HCT116 (cell line): ENCODE data around the gene CCDC102B. TPM values are rescaled to one million over a fixed set of nuclear protein-coding genes. Genes with fewer than 3 reads are reported as not detected.

ENCODE experiments used
- ATAC-seq: fragments of 200-7000 bp; cut with Tn5 transposase; 2 replicates; pipeline ENCODE4 v1.9.1; 2020; ENCODE audit warnings: mild to moderate bottlenecking, moderate library complexity
- BruUV-seq: library from RNA; stranded (reverse); fragments of 400-500 nt; replicated peaks from 2 replicates; lab custom pipeline; 2021; lab: Mats Ljungman, UMichigan
- CTCF ChIA-PET: fragments of 300-600 bp; sonication (Branson Sonifier 250); formaldehyde crosslinking; loops from one replicate; lab custom pipeline; 2021; ENCODE audit warnings: antibody characterized with exemption; lab: Charles Lee
- POLR2A ChIA-PET: fragments of 300-600, 350-600 bp; sonication (Branson Sonifier 250); formaldehyde crosslinking; loops from one replicate; lab custom pipeline; 2021; ENCODE audit warnings: antibody characterized with exemption; lab: Charles Lee
- RAD21 ChIA-PET, 2 experiments: fragments of 300-600 bp; sonication (Branson Sonifier 250); formaldehyde crosslinking; loops; one replicate each; lab custom pipeline; 2023; ENCODE audit warnings: low total read pairs in 2 of 2; ENCODE audit not compliant: uncharacterized antibody in 2 of 2, unreplicated experiment in 2 of 2, low non-redundant PET in 1 of 2; lab: Charles Lee
- DNase-seq: peaks from one replicate; pipeline ENCODE4 v3.0.0-alpha.2; 2010; ENCODE audit warnings: low read depth, low spot score
- H2AFZ ChIP-seq: fragments of 200-600 bp; shearing (Covaris generic), sonication (generic); 2 replicates; pipeline ENCODE4 v1.6.1; 2017; ENCODE audit warnings: low read depth, mixed run types, mixed read lengths, antibody characterized with exemption, low read length; ENCODE audit not compliant: poor library complexity, severe bottlenecking
- H3K27ac ChIP-seq: 2 replicates; pipeline ENCODE4 v1.5.1; 2012; ENCODE audit warnings: low read depth, low read length
- H3K27me3 ChIP-seq: fragments of 200-600 bp; sonication (generic); 2 replicates; pipeline ENCODE4 v1.6.1; 2016; ENCODE audit warnings: mixed run types, low read length, mixed read lengths; ENCODE audit not compliant: insufficient read depth
- H3K36me3 ChIP-seq, 2 experiments: fragments of 200-500 bp in 1 of 2; fragments of 200-600 bp in 1 of 2; sonication (Bioruptor generic) in 1 of 2; sonication (generic) in 1 of 2; 2 replicates each; pipeline versions ENCODE4 v1.5.1 to v1.6.1; 2014 to 2016; ENCODE audit warnings: low read length in 2 of 2, inconsistent platforms in 1 of 2, mixed read lengths in 1 of 2, mixed run types in 1 of 2; ENCODE audit not compliant: insufficient read depth in 2 of 2, control insufficient read depth in 1 of 2
- H3K4me1 ChIP-seq, 2 experiments: fragments of 200-600 bp in 1 of 2; sonication (generic) in 1 of 2; 2 replicates each; pipeline versions ENCODE4 v1.5.1 to v1.6.1; 2012 to 2017; ENCODE audit warnings: low read length in 2 of 2, inconsistent platforms in 1 of 2, mild to moderate bottlenecking in 1 of 2, mixed read lengths in 1 of 2, mixed run types in 1 of 2, moderate library complexity in 1 of 2; ENCODE audit not compliant: insufficient read depth in 2 of 2, control insufficient read depth in 1 of 2
- H3K4me2 ChIP-seq: fragments of 200-600 bp; sonication (generic); 2 replicates; pipeline ENCODE4 v1.6.1; 2017; ENCODE audit warnings: mixed run types, low read length, mixed read lengths
- H3K4me3 ChIP-seq, 2 experiments: fragments of 200-600 bp in 1 of 2; sonication (generic) in 1 of 2; replicated peaks in 1 of 2; 2 replicates each; pipeline ENCODE4 v1.5.1; 2011 to 2016; ENCODE audit warnings: low read length in 2 of 2, control low read depth in 1 of 2, low read depth in 1 of 2, mild to moderate bottlenecking in 1 of 2, mixed read lengths in 1 of 2, mixed run types in 1 of 2
- H3K79me2 ChIP-seq: fragments of 200-600 bp; sonication (generic); 2 replicates; pipeline ENCODE4 v1.6.1; 2017; ENCODE audit warnings: mild to moderate bottlenecking, mixed run types, low read length, moderate library complexity, mixed read lengths; ENCODE audit not compliant: insufficient read depth
- H3K9ac ChIP-seq: fragments of 200-600 bp; sonication (generic); 2 replicates; pipeline ENCODE4 v1.6.1; 2016; ENCODE audit warnings: low read length, mixed read lengths
- H3K9me2 ChIP-seq: fragments of 200-600 bp; sonication (generic), shearing (Covaris generic); 2 replicates; pipeline ENCODE4 v1.6.1; 2017; ENCODE audit warnings: mixed run types, mild to moderate bottlenecking, moderate library complexity; ENCODE audit not compliant: insufficient read depth
- H3K9me3 ChIP-seq, 2 experiments: fragments of 200-500 bp in 1 of 2; fragments of 200-600 bp in 1 of 2; sonication (Bioruptor generic) in 1 of 2; sonication (generic) in 1 of 2; 2 replicates each; pipeline ENCODE4 v1.6.1; 2014 to 2017; ENCODE audit warnings: low read length in 2 of 2, mixed read lengths in 2 of 2, inconsistent platforms in 1 of 2, low read depth in 1 of 2, mild to moderate bottlenecking in 1 of 2, mixed run types in 1 of 2, moderate library complexity in 1 of 2; ENCODE audit not compliant: control insufficient read depth in 1 of 2, insufficient read depth in 1 of 2
- H4K20me1 ChIP-seq: fragments of 200-600 bp; sonication (generic), shearing (Covaris generic); 2 replicates; pipeline ENCODE4 v1.6.1; 2017; ENCODE audit warnings: mixed run types, mild to moderate bottlenecking, moderate library complexity; ENCODE audit not compliant: insufficient read depth
- CBX3 ChIP-seq: IDR thresholded peaks from 2 replicates; pipeline ENCODE4 v1.6.1; 2012; ENCODE audit warnings: low read depth
- CEBPB ChIP-seq: IDR thresholded peaks from 2 replicates; pipeline ENCODE4 v1.6.1; 2012; ENCODE audit warnings: low read depth
- EGR1 ChIP-seq: IDR thresholded peaks from 2 replicates; pipeline ENCODE4 v1.6.1; 2012; ENCODE audit warnings: low read depth
- EZH2 ChIP-seq: fragments of 200-600 bp; sonication (generic); IDR thresholded peaks from 2 replicates; pipeline ENCODE4 v1.6.1; 2017; ENCODE audit warnings: antibody characterized with exemption, mixed run types
- FOSL1 ChIP-seq: IDR thresholded peaks from 2 replicates; pipeline ENCODE4 v1.6.1; 2012; ENCODE audit warnings: low read depth
- JUND ChIP-seq: IDR thresholded peaks from 2 replicates; pipeline ENCODE4 v1.6.1; 2012
- POLR2A ChIP-seq: IDR thresholded peaks from 2 replicates; pipeline ENCODE4 v1.7.0; 2011; ENCODE audit warnings: borderline replicate concordance; ENCODE audit not compliant: insufficient read depth, insufficient read length; ENCODE audit errors: extremely low read depth
- POLR2AphosphoS5 ChIP-seq: IDR thresholded peaks from 2 replicates; pipeline ENCODE4 v1.6.1; 2011; ENCODE audit warnings: mild to moderate bottlenecking, low read depth, low read length, moderate library complexity
- SIN3A ChIP-seq: IDR thresholded peaks from 2 replicates; pipeline ENCODE4 v1.6.1; 2012; ENCODE audit warnings: low read depth
- SP1 ChIP-seq: IDR thresholded peaks from 2 replicates; pipeline ENCODE4 v1.6.1; 2012; ENCODE audit warnings: low read depth
- SRF ChIP-seq: IDR thresholded peaks from 2 replicates; pipeline ENCODE4 v1.6.1; 2012; ENCODE audit warnings: low read depth
- TCF7L2 ChIP-seq: IDR thresholded peaks from 2 replicates; pipeline ENCODE4 v1.7.0; 2011; ENCODE audit warnings: borderline replicate concordance, inconsistent platforms; ENCODE audit not compliant: insufficient read depth, insufficient read length; ENCODE audit errors: extremely low read depth
- YY1 ChIP-seq: IDR thresholded peaks from 2 replicates; pipeline ENCODE4 v1.6.1; 2011; ENCODE audit warnings: low read length, low read depth, moderate library complexity, mild to moderate bottlenecking; ENCODE audit not compliant: insufficient replicate concordance; ENCODE audit errors: extremely low read depth
- ZBTB33 ChIP-seq: IDR thresholded peaks from 2 replicates; pipeline ENCODE4 v1.6.1; 2011; ENCODE audit warnings: mild to moderate bottlenecking, low read length, moderate library complexity; ENCODE audit not compliant: insufficient replicate concordance; ENCODE audit errors: extremely low read depth
- ZNF274 ChIP-seq: fragments of 200-500 bp; sonication (Bioruptor generic); IDR thresholded peaks from 2 replicates; pipeline ENCODE4 v1.6.1; 2014; ENCODE audit warnings: mild to moderate bottlenecking, low read depth, low read length, inconsistent platforms
- intact Hi-C: fragments of 100-400 bp; cut with micrococcal nuclease; formaldehyde crosslinking; loops from 2 replicates; pipeline ENCODE4 v1.10.0; 2022
- total RNA-seq: library from RNA; stranded (reverse); gene quantifications from one replicate; pipeline ENCODE4 v1.2.1, GENCODE V29; 2021; ENCODE audit not compliant: unreplicated experiment
- TF ChIP-seq, protein P1 (sequence below): IDR thresholded peaks from 2 replicates; pipeline ENCODE4 v1.6.1; 2012; ENCODE audit warnings: low read depth
- TF ChIP-seq, protein P2 (sequence below), 3 experiments: fragments of 200-600 bp in 1 of 3; sonication (generic) in 1 of 3; IDR thresholded peaks in 2 of 3; conservative IDR thresholded peaks in 1 of 3; 2 replicates each; pipeline ENCODE4 v1.5.1; 2012 to 2017; ENCODE audit warnings: low read depth in 2 of 3, low read length in 2 of 3, antibody characterized with exemption in 1 of 3, borderline replicate concordance in 1 of 3, control low read depth in 1 of 3, mild to moderate bottlenecking in 1 of 3, mixed read lengths in 1 of 3, mixed run types in 1 of 3, moderate library complexity in 1 of 3; ENCODE audit not compliant: insufficient read depth in 1 of 3
- TF ChIP-seq, protein P3 (sequence below): IDR thresholded peaks from 2 replicates; pipeline ENCODE4 v1.6.1; 2012
- TF ChIP-seq, protein P4 (sequence below): IDR thresholded peaks from 2 replicates; pipeline ENCODE4 v1.6.1; 2012

CCDC102B gene
- total RNA-seq, 1 experiment from 2014 or later, result 1.9 TPM

DNA sequence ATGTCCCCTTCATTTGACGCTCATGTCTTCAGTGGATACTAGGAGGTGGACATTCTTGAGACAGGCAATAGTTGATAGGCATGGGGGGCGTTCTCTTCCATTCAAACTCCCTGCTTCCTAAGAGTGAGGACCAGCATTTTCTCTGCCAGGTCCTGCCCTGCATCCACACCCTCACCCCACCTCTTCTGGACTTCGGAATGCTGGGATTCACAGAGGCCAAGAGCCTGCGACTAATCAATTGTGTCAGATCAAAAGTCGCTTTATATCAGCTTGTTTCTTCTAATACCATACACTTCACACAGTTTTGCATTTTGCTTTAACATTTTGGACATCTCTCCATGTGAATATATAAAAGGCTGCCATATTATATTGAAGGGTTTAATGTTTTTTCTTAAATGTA, 210.7 kb downstream of the CCDC102B start:
- H3K4me2 ChIP-seq, result no peak overlapping the region
- H3K9me2 ChIP-seq, result no peaks in the 10 kb centered on the region
- no peak for DNase-seq
- intact Hi-C loops, result no loop called here
- ChIA-PET POLR2A (no interaction called here), RAD21 (no interaction called here), CTCF (no interaction called here)
- H4K20me1 ChIP-seq, result no peaks in the 10 kb centered on the region
- H3K79me2 ChIP-seq, result no peaks in the 10 kb centered on the region
- TF ChIP-seq, protein P1, sequence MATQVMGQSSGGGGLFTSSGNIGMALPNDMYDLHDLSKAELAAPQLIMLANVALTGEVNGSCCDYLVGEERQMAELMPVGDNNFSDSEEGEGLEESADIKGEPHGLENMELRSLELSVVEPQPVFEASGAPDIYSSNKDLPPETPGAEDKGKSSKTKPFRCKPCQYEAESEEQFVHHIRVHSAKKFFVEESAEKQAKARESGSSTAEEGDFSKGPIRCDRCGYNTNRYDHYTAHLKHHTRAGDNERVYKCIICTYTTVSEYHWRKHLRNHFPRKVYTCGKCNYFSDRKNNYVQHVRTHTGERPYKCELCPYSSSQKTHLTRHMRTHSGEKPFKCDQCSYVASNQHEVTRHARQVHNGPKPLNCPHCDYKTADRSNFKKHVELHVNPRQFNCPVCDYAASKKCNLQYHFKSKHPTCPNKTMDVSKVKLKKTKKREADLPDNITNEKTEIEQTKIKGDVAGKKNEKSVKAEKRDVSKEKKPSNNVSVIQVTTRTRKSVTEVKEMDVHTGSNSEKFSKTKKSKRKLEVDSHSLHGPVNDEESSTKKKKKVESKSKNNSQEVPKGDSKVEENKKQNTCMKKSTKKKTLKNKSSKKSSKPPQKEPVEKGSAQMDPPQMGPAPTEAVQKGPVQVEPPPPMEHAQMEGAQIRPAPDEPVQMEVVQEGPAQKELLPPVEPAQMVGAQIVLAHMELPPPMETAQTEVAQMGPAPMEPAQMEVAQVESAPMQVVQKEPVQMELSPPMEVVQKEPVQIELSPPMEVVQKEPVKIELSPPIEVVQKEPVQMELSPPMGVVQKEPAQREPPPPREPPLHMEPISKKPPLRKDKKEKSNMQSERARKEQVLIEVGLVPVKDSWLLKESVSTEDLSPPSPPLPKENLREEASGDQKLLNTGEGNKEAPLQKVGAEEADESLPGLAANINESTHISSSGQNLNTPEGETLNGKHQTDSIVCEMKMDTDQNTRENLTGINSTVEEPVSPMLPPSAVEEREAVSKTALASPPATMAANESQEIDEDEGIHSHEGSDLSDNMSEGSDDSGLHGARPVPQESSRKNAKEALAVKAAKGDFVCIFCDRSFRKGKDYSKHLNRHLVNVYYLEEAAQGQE, result no peak
- TF ChIP-seq EZH2 (no peak), SRF (no peak), EGR1 (no peak), JUND (no peak), YY1 (no peak), SP1 (no peak), ZBTB33 (no peak), CEBPB (no peak), POLR2A (no peak), FOSL1 (no peak), ZNF274 (no peak), TCF7L2 (no peak), SIN3A (no peak), POLR2AphosphoS5 (no peak), CBX3 (no peak)
- TF ChIP-seq, protein P2, sequence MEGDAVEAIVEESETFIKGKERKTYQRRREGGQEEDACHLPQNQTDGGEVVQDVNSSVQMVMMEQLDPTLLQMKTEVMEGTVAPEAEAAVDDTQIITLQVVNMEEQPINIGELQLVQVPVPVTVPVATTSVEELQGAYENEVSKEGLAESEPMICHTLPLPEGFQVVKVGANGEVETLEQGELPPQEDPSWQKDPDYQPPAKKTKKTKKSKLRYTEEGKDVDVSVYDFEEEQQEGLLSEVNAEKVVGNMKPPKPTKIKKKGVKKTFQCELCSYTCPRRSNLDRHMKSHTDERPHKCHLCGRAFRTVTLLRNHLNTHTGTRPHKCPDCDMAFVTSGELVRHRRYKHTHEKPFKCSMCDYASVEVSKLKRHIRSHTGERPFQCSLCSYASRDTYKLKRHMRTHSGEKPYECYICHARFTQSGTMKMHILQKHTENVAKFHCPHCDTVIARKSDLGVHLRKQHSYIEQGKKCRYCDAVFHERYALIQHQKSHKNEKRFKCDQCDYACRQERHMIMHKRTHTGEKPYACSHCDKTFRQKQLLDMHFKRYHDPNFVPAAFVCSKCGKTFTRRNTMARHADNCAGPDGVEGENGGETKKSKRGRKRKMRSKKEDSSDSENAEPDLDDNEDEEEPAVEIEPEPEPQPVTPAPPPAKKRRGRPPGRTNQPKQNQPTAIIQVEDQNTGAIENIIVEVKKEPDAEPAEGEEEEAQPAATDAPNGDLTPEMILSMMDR (IDR thresholded peaks at IDR 0.05 in 2 of 3, conservative IDR thresholded peaks at IDR 0.05 in 1 of 3; ENCODE audit: borderline replicate concordance in 1 of 3, insufficient read depth in 1 of 3, low read depth in 2 of 3, low read length in 2 of 3), result no peak
- TF ChIP-seq, protein P3, sequence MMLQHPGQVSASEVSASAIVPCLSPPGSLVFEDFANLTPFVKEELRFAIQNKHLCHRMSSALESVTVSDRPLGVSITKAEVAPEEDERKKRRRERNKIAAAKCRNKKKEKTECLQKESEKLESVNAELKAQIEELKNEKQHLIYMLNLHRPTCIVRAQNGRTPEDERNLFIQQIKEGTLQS, result no peak
- TF ChIP-seq, protein P4, sequence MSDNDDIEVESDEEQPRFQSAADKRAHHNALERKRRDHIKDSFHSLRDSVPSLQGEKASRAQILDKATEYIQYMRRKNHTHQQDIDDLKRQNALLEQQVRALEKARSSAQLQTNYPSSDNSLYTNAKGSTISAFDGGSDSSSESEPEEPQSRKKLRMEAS, result no peak
- H3K36me3 ChIP-seq, result no peaks in the 10 kb centered on the region
- no peak for ATAC-seq
- H3K27ac ChIP-seq, result no peak overlapping the region
- H3K9me3 ChIP-seq, result no peaks in the 10 kb centered on the region
- H3K4me1 ChIP-seq, result no peaks in the 10 kb centered on the region
- H3K4me3 ChIP-seq, result no peak overlapping the region
- H3K27me3 ChIP-seq, result no peaks in the 10 kb centered on the region
- BruUV-seq, result no TSS peak
- H3K9ac ChIP-seq, result no peak overlapping the region
- H2AFZ ChIP-seq, result no peak overlapping the region
